Measurements from ENCODE around the gene SAMD11.

- TF ChIP-seq CTCF (IDR thresholded peaks at IDR 0.05; ENCODE audit: insufficient read depth, low read depth, low read length) (no peak), EZH2 (IDR thresholded peaks at IDR 0.05; ENCODE audit: insufficient read depth, low read length) (no peak)
Measured at GRCh38 chr1:950881-951280, 27.2 kb downstream of the SAMD11 start.

Measured in astrocyte (in vitro differentiated cells and primary cell).